PC-3 (cell line): Measurements from ENCODE around the gene KLF13. TPM values are rescaled to one million over a fixed set of nuclear protein-coding genes. Genes with fewer than 3 reads are reported as not detected.

Source experiments
- ATAC-seq: fragments of 200-7000 bp; cut with Tn5 transposase; 2 replicates; pipeline ENCODE4 v1.9.1; 2020; ENCODE audit warnings: mild to moderate bottlenecking, moderate library complexity
- BruUV-seq: library from RNA; stranded (reverse); fragments of 400-500 nt; replicated peaks from 2 replicates; lab custom pipeline; 2021; lab: Mats Ljungman, UMichigan
- CTCF ChIA-PET: fragments of 300-600 bp; sonication (Branson Sonifier 250); formaldehyde crosslinking; loops from one replicate; lab custom pipeline; 2022; ENCODE audit warnings: antibody characterized with exemption; lab: Charles Lee
- POLR2A ChIA-PET: fragments of 300-600 bp; sonication (Branson Sonifier 250); formaldehyde crosslinking; loops from one replicate; lab custom pipeline; 2022; ENCODE audit warnings: antibody characterized with exemption; ENCODE audit not compliant: unreplicated experiment; lab: Charles Lee
- DNase-seq: peaks from one replicate; pipeline ENCODE4 v3.0.0-alpha.2; 2015
- H2AFZ ChIP-seq: fragments of 300-600 bp; sonication (generic); 2 replicates; pipeline ENCODE4 v1.6.0; 2016; ENCODE audit warnings: antibody characterized with exemption, low read length
- H3F3A ChIP-seq: fragments of 300-600 bp; sonication (generic); one replicate; pipeline ENCODE4 v1.6.0; 2017; ENCODE audit warnings: antibody characterized with exemption, low read length, control low read depth, mild to moderate bottlenecking; ENCODE audit not compliant: unreplicated experiment
- H3K27ac ChIP-seq: fragments of 300-600 bp; sonication (generic); 2 replicates; pipeline ENCODE4 v1.5.1; 2016; ENCODE audit warnings: mild to moderate bottlenecking, low read length
- H3K27me3 ChIP-seq: fragments of 300-600 bp; sonication (generic); 2 replicates; pipeline ENCODE4 v1.6.1; 2016; ENCODE audit warnings: low read length, mixed read lengths
- H3K36me3 ChIP-seq: fragments of 300-600 bp; sonication (generic); 2 replicates; pipeline ENCODE4 v1.6.1; 2016; ENCODE audit warnings: low read depth, mixed run types, low read length, mixed read lengths
- H3K4me1 ChIP-seq: fragments of 300-600 bp; sonication (generic); 2 replicates; pipeline ENCODE4 v1.5.1; 2016; ENCODE audit warnings: low read length; ENCODE audit not compliant: insufficient read depth
- H3K4me2 ChIP-seq: fragments of 300-600 bp; sonication (generic); 2 replicates; pipeline ENCODE4 v1.6.0; 2016; ENCODE audit warnings: low read length
- H3K4me3 ChIP-seq: fragments of 300-600 bp; sonication (generic); 2 replicates; pipeline ENCODE4 v1.5.1; 2016; ENCODE audit warnings: mild to moderate bottlenecking, low read length, mixed read lengths
- H3K79me2 ChIP-seq: fragments of 300-600 bp; sonication (generic); 2 replicates; pipeline ENCODE4 v1.6.1; 2017; ENCODE audit warnings: low read length, mixed read lengths
- H3K9ac ChIP-seq: fragments of 300-600 bp; sonication (generic); 2 replicates; pipeline ENCODE4 v1.6.0; 2016; ENCODE audit warnings: mild to moderate bottlenecking, low read length
- H3K9me2 ChIP-seq: fragments of 300-600 bp; sonication (generic); replicated peaks from 2 replicates; pipeline ENCODE4 v1.6.1; 2016; ENCODE audit warnings: mixed run types, low read length, mixed read lengths
- H3K9me3 ChIP-seq: fragments of 300-600 bp; sonication (generic); 2 replicates; pipeline ENCODE4 v1.6.1; 2016; ENCODE audit warnings: low read length, mixed read lengths
- H4K20me1 ChIP-seq: fragments of 300-600 bp; sonication (generic); 2 replicates; pipeline ENCODE4 v1.6.1; 2016; ENCODE audit warnings: low read length, mixed read lengths
- CTCF ChIP-seq: fragments of 300-600 bp; sonication (generic); conservative IDR thresholded peaks from 2 replicates; pipeline ENCODE4 v1.5.1; 2017; ENCODE audit warnings: antibody characterized with exemption, low read depth, mild to moderate bottlenecking, low read length
- EZH2 ChIP-seq: fragments of 300-600 bp; sonication (generic); IDR thresholded peaks from one replicate; pipeline ENCODE4 v1.6.1; 2017; ENCODE audit warnings: antibody characterized with exemption, mild to moderate bottlenecking, low read length; ENCODE audit not compliant: unreplicated experiment
- EZH2phosphoT487 ChIP-seq: fragments of 300-600 bp; sonication (generic); IDR thresholded peaks from 2 replicates; pipeline ENCODE4 v1.6.1; 2018; ENCODE audit warnings: mild to moderate bottlenecking, antibody characterized with exemption, low read length, borderline replicate concordance
- intact Hi-C: fragments of 100-400 bp; cut with micrococcal nuclease; formaldehyde crosslinking; loops from 2 replicates; pipeline ENCODE4 v1.9.0; 2023
- total RNA-seq: library from RNA; depleted of rRNA; stranded (reverse); fragments of >200 nt; gene quantifications from 2 replicates; pipeline ENCODE4 v1.2.3, GENCODE V29; 2014

The KLF13 gene
- total RNA-seq, 1 experiment from 2014 or later: 11.4 TPM

- no peaks in the 10 kb centered on the region for H3K79me2 ChIP-seq
- ATAC-seq (no peak), DNase-seq (no peak)
- no peak overlapping the region for H3K9ac ChIP-seq
- peaks cover 28% of the 10 kb centered on the region for H3K27me3 ChIP-seq
- H2AFZ ChIP-seq: no peak overlapping the region
- H3K36me3 ChIP-seq: no peaks in the 10 kb centered on the region
- H3K9me3 ChIP-seq: no peaks in the 10 kb centered on the region
- no peak for TF ChIP-seq CTCF
- no peak for TF ChIP-seq EZH2
- no peak for TF ChIP-seq EZH2phosphoT487
- H3K9me2 ChIP-seq: no peaks in the 10 kb centered on the region
- POLR2A ChIA-PET: no interaction called here
- no peaks in the 10 kb centered on the region for H4K20me1 ChIP-seq
- no peak overlapping the region for H3K4me3 ChIP-seq
- intact Hi-C loops: no loop called here
- BruUV-seq: no TSS peak
- H3K27ac ChIP-seq: no peak overlapping the region
- no peaks in the 10 kb centered on the region for H3K4me1 ChIP-seq
- CTCF ChIA-PET: no interaction called here
- no peak overlapping the region for H3K4me2 ChIP-seq
- H3F3A ChIP-seq: no peaks in the 10 kb centered on the region
Measured at GRCh38 chr15:31285772-31286261, 40.8 kb upstream of the KLF13 start.

DNA sequence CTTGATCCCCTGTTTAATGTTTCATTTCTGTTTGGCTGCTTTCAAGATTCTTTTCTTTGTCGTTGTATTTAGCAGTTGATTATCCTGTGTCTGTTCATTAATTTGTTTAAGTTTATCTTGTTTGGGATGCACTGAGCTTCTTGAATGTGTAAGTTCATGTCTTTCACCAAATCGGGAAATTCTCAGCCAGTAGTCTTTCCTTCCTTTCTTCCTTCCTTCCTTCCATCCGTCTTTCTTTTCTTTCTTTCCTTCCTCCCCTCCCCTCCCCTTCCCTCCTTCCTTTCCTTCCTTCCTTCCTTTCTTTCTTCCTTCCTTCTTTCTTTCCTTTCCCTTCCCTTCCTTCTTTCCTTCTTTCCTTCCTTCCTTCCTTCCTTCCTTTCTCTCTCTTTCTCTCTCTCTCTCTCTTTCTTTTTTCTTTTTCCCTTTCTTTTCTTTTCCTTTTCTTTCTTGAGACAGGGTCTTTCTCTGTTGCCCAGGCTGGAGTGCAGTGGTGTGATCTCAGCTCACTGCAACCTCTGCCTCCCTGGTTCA is 35.5 kb upstream of the KLF13 start:
- H3F3A ChIP-seq: no peaks in the 10 kb centered on the region
- TF ChIP-seq CTCF (no peak), EZH2 (no peak), EZH2phosphoT487 (no peak)
- H3K4me2 ChIP-seq: no peak overlapping the region
- no peaks in the 10 kb centered on the region for H3K36me3 ChIP-seq
- no peaks in the 10 kb centered on the region for H3K9me2 ChIP-seq
- H3K9ac ChIP-seq: no peak overlapping the region
- H3K79me2 ChIP-seq: no peaks in the 10 kb centered on the region
- H3K4me3 ChIP-seq: no peak overlapping the region
- H3K27me3 ChIP-seq: peaks cover 37% of the 10 kb centered on the region; the same call in 1 of the 2 replicates
- no peaks in the 10 kb centered on the region for H3K9me3 ChIP-seq
- no peak overlapping the region for H2AFZ ChIP-seq
- no peak for DNase-seq
- POLR2A ChIA-PET: no interaction called here
- no peak overlapping the region for H3K27ac ChIP-seq
- H4K20me1 ChIP-seq: no peaks in the 10 kb centered on the region
- peaks cover under 1% of the 10 kb centered on the region for H3K4me1 ChIP-seq
- intact Hi-C loops: no loop called here
- BruUV-seq: no TSS peak
- ATAC-seq: no peak
- CTCF ChIA-PET: no interaction called here

- no peak for ATAC-seq
- no peak overlapping the region for H2AFZ ChIP-seq
- no peak overlapping the region for H3K27ac ChIP-seq
- no peak overlapping the region for H3K4me3 ChIP-seq
- no peaks in the 10 kb centered on the region for H3F3A ChIP-seq
- no TSS peak for BruUV-seq
- no peaks in the 10 kb centered on the region for H3K79me2 ChIP-seq
- H3K9ac ChIP-seq: no peak overlapping the region
- ChIA-PET POLR2A (no interaction called here), CTCF (no interaction called here)
- peaks cover 14% of the 10 kb centered on the region for H3K4me1 ChIP-seq
- H4K20me1 ChIP-seq: no peaks in the 10 kb centered on the region
- intact Hi-C loops: no loop called here
- H3K9me3 ChIP-seq: no peaks in the 10 kb centered on the region
- H3K4me2 ChIP-seq: no peak overlapping the region
- TF ChIP-seq EZH2: no peak
- TF ChIP-seq CTCF: no peak
- TF ChIP-seq EZH2phosphoT487: no peak
- no peaks in the 10 kb centered on the region for H3K9me2 ChIP-seq
- DNase-seq: no peak
- H3K36me3 ChIP-seq: no peaks in the 10 kb centered on the region
- peaks cover 37% of the 10 kb centered on the region; the same call in 1 of the 2 replicates for H3K27me3 ChIP-seq
Measured at GRCh38 chr15:31292391-31293015, 34.1 kb upstream of the KLF13 start.
